ENCODE measurements around the gene OBP2A.

Gene OBP2A

GRCh38 chr9:135566552-135566951, 20.6 kb downstream of the OBP2A start:
- Histone ChIP-seq H3K27me3 (ENCODE audit: control insufficient read depth, insufficient read depth, low read length) (no peaks in the 10 kb centered on the region), H3K9ac (ENCODE audit: low read length) (no peak overlapping the region)

GRCh38 chr9:135567311-135567710, 21.4 kb downstream of the OBP2A start:
- no peaks in the 10 kb centered on the region for H3K4me1 ChIP-seq (ENCODE audit: control insufficient read depth, insufficient read depth, low read length)
- no peaks in the 10 kb centered on the region for H3K9me3 ChIP-seq (ENCODE audit: control insufficient read depth, low read length)
- no peaks in the 10 kb centered on the region for H3K27me3 ChIP-seq (ENCODE audit: control insufficient read depth, insufficient read depth, low read length)
- no peaks in the 10 kb centered on the region for H3K36me3 ChIP-seq (ENCODE audit: control insufficient read depth, insufficient read depth, low read length)
- H3K9ac ChIP-seq (ENCODE audit: low read length): no peak overlapping the region
- H3K4me3 ChIP-seq (ENCODE audit: low read length): no peak overlapping the region

More at GRCh38 chr9:135566552-135566951, 20.6 kb downstream of the OBP2A start:
- no peaks in the 10 kb centered on the region for H3K9me3 ChIP-seq (ENCODE audit: control insufficient read depth, low read length)
- H3K36me3 ChIP-seq (ENCODE audit: control insufficient read depth, insufficient read depth, low read length): no peaks in the 10 kb centered on the region
- H3K4me3 ChIP-seq (ENCODE audit: low read length): no peak overlapping the region
- H3K4me1 ChIP-seq (ENCODE audit: control insufficient read depth, insufficient read depth, low read length): no peaks in the 10 kb centered on the region

- Histone ChIP-seq H3K4me1 (ENCODE audit: control insufficient read depth, insufficient read depth, low read length) (no peaks in the 10 kb centered on the region), H3K27me3 (ENCODE audit: control insufficient read depth, insufficient read depth, low read length) (no peaks in the 10 kb centered on the region), H3K9me3 (ENCODE audit: control insufficient read depth, low read length) (no peaks in the 10 kb centered on the region), H3K9ac (ENCODE audit: low read length) (no peak overlapping the region), H3K36me3 (ENCODE audit: control insufficient read depth, insufficient read depth, low read length) (no peaks in the 10 kb centered on the region), H3K4me3 (ENCODE audit: low read length) (no peak overlapping the region)
Measured at GRCh38 chr9:135568026-135568425, 22.1 kb downstream of the OBP2A start.

DNA sequence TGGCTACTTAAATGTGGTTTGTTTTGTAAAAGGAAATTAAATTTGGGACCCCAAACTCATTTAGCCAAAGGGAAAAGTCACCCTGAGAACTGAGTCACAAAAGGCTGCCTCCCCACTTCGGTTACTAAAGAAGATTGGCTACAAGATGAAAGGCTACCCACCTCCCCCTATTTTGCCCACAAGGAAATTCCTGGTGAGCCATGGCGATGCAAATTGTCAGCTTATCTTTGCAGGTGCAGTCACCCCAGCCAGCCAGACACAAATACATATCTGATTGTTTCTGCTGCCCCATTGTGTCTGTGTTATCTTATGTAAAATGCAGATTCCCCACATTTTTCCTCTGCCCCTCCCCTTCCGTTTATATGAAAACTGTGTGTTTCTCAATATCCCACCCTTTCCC, 24.5 kb downstream of the OBP2A start:
- H3K9ac ChIP-seq (ENCODE audit: low read length): no peak overlapping the region
- no peak overlapping the region for H3K4me3 ChIP-seq (ENCODE audit: low read length)
- H3K4me1 ChIP-seq (ENCODE audit: control insufficient read depth, insufficient read depth, low read length): no peaks in the 10 kb centered on the region
- H3K36me3 ChIP-seq (ENCODE audit: control insufficient read depth, insufficient read depth, low read length): no peaks in the 10 kb centered on the region
- no peaks in the 10 kb centered on the region for H3K9me3 ChIP-seq (ENCODE audit: control insufficient read depth, low read length)
- H3K27me3 ChIP-seq (ENCODE audit: control insufficient read depth, insufficient read depth, low read length): no peaks in the 10 kb centered on the region

GRCh38 chr9:135572233-135572632, 26.3 kb downstream of the OBP2A start:
- no peak overlapping the region for H3K4me3 ChIP-seq (ENCODE audit: low read length)
- H3K36me3 ChIP-seq (ENCODE audit: control insufficient read depth, insufficient read depth, low read length): no peaks in the 10 kb centered on the region
- H3K27me3 ChIP-seq (ENCODE audit: control insufficient read depth, insufficient read depth, low read length): no peaks in the 10 kb centered on the region
- no peaks in the 10 kb centered on the region for H3K9me3 ChIP-seq (ENCODE audit: control insufficient read depth, low read length)
- no peak overlapping the region for H3K9ac ChIP-seq (ENCODE audit: low read length)
- no peaks in the 10 kb centered on the region for H3K4me1 ChIP-seq (ENCODE audit: control insufficient read depth, insufficient read depth, low read length)

- no peak overlapping the region for H3K4me3 ChIP-seq (ENCODE audit: low read length)
- H3K9ac ChIP-seq (ENCODE audit: low read length): no peak overlapping the region
- H3K4me1 ChIP-seq (ENCODE audit: control insufficient read depth, insufficient read depth, low read length): no peaks in the 10 kb centered on the region
- no peaks in the 10 kb centered on the region for H3K27me3 ChIP-seq (ENCODE audit: control insufficient read depth, insufficient read depth, low read length)
- no peaks in the 10 kb centered on the region for H3K9me3 ChIP-seq (ENCODE audit: control insufficient read depth, low read length)
- no peaks in the 10 kb centered on the region for H3K36me3 ChIP-seq (ENCODE audit: control insufficient read depth, insufficient read depth, low read length)
Measured at GRCh38 chr9:135573124-135573523, 27.2 kb downstream of the OBP2A start.

- H3K9ac ChIP-seq (ENCODE audit: low read length): no peak overlapping the region
- H3K9me3 ChIP-seq (ENCODE audit: control insufficient read depth, low read length): no peaks in the 10 kb centered on the region
- no peak overlapping the region for H3K4me3 ChIP-seq (ENCODE audit: low read length)
- H3K4me1 ChIP-seq (ENCODE audit: control insufficient read depth, insufficient read depth, low read length): no peaks in the 10 kb centered on the region
- no peaks in the 10 kb centered on the region for H3K27me3 ChIP-seq (ENCODE audit: control insufficient read depth, insufficient read depth, low read length)
- no peaks in the 10 kb centered on the region for H3K36me3 ChIP-seq (ENCODE audit: control insufficient read depth, insufficient read depth, low read length)
Measured at GRCh38 chr9:135574331-135574730, 28.4 kb downstream of the OBP2A start.

DNA sequence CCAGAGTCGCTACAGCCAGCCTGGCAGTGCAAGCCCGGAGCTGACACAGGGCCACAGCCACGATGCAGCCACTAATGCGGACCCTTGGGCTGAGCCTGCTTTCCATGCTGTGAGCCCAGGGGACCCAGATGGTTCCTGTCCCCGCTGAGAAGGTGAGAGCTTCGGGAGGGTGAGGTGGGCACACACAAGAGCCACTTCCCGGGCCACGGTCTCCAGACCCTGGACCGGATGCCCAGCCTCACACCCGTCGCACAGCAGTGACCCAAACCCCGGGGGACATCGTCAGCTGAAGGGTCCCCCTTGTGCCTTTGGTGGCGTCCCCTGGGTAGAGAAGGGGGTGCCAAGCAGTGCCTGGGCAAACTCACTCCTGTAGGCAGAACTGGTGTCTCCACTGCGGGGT, 29.0 kb downstream of the OBP2A start:
- Histone ChIP-seq H3K9ac (ENCODE audit: low read length) (no peak overlapping the region), H3K4me3 (ENCODE audit: low read length) (no peak overlapping the region), H3K36me3 (ENCODE audit: control insufficient read depth, insufficient read depth, low read length) (no peaks in the 10 kb centered on the region), H3K27me3 (ENCODE audit: control insufficient read depth, insufficient read depth, low read length) (no peaks in the 10 kb centered on the region), H3K4me1 (ENCODE audit: control insufficient read depth, insufficient read depth, low read length) (no peaks in the 10 kb centered on the region), H3K9me3 (ENCODE audit: control insufficient read depth, low read length) (no peaks in the 10 kb centered on the region)

DNA sequence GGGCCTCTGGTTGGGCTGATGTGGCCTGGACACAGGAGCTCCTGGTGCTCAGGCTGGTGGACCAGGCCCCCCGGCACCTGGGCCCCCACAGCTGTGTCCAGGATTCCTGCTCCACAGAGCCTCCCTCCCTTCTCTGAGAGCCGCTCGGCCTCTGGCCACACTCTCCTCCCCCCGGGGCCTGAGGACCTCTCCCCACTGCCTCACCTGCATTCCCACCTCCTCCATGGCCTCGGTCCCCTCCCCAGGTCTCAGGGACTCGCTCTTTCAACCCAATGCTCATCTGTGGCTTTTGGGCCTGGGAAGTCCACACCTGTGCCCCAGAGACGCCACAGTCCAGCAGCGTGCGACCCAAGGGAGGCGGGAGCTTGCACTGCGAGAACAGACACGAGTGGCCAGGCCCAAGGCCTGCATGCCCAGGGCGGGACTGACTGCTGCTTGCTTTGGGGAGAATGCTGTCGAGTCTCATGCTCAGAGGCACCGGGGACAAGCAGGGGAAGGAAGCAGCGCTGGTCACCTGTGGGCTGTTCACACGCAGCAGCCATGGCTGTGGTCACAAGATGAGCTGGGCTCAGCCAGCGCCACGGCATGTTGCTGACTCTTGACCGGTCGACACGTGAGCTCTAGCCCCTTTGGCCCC, 30.2 kb downstream of the OBP2A start:
- no peak overlapping the region for H3K9ac ChIP-seq (ENCODE audit: low read length)
- no peaks in the 10 kb centered on the region for H3K36me3 ChIP-seq (ENCODE audit: control insufficient read depth, insufficient read depth, low read length)
- no peaks in the 10 kb centered on the region for H3K27me3 ChIP-seq (ENCODE audit: control insufficient read depth, insufficient read depth, low read length)
- no peak overlapping the region for H3K4me3 ChIP-seq (ENCODE audit: low read length)
- H3K9me3 ChIP-seq (ENCODE audit: control insufficient read depth, low read length): no peaks in the 10 kb centered on the region
- no peaks in the 10 kb centered on the region for H3K4me1 ChIP-seq (ENCODE audit: control insufficient read depth, insufficient read depth, low read length)

- H3K36me3 ChIP-seq (ENCODE audit: control insufficient read depth, insufficient read depth, low read length): no peaks in the 10 kb centered on the region
- no peaks in the 10 kb centered on the region for H3K4me1 ChIP-seq (ENCODE audit: control insufficient read depth, insufficient read depth, low read length)
- no peaks in the 10 kb centered on the region for H3K9me3 ChIP-seq (ENCODE audit: control insufficient read depth, low read length)
- no peak overlapping the region for H3K9ac ChIP-seq (ENCODE audit: low read length)
- H3K27me3 ChIP-seq (ENCODE audit: control insufficient read depth, insufficient read depth, low read length): no peaks in the 10 kb centered on the region
- no peak overlapping the region for H3K4me3 ChIP-seq (ENCODE audit: low read length)
Measured at GRCh38 chr9:135577256-135577655, 31.3 kb downstream of the OBP2A start.

- H3K9me3 ChIP-seq (ENCODE audit: control insufficient read depth, low read length): no peaks in the 10 kb centered on the region
- no peak overlapping the region for H3K9ac ChIP-seq (ENCODE audit: low read length)
- no peaks in the 10 kb centered on the region for H3K27me3 ChIP-seq (ENCODE audit: control insufficient read depth, insufficient read depth, low read length)
- H3K4me3 ChIP-seq (ENCODE audit: low read length): no peak overlapping the region
- no peaks in the 10 kb centered on the region for H3K4me1 ChIP-seq (ENCODE audit: control insufficient read depth, insufficient read depth, low read length)
- H3K36me3 ChIP-seq (ENCODE audit: control insufficient read depth, insufficient read depth, low read length): no peaks in the 10 kb centered on the region
Measured at GRCh38 chr9:135579356-135579755, 33.4 kb downstream of the OBP2A start.

GRCh38 chr9:135579889-135580660, 34.1 kb downstream of the OBP2A start:
- Histone ChIP-seq H3K27me3 (ENCODE audit: control insufficient read depth, insufficient read depth, low read length) (no peaks in the 10 kb centered on the region), H3K9ac (ENCODE audit: low read length) (no peak overlapping the region), H3K4me3 (ENCODE audit: low read length) (no peak overlapping the region), H3K9me3 (ENCODE audit: control insufficient read depth, low read length) (no peaks in the 10 kb centered on the region), H3K4me1 (ENCODE audit: control insufficient read depth, insufficient read depth, low read length) (no peaks in the 10 kb centered on the region), H3K36me3 (ENCODE audit: control insufficient read depth, insufficient read depth, low read length) (no peaks in the 10 kb centered on the region)
